GM23338 (cell line): Measurements from ENCODE around the gene MAP3K5. TPM values are rescaled to one million over a fixed set of nuclear protein-coding genes. Genes with fewer than 3 reads are reported as not detected.

ENCODE experiments used
- ATAC-seq: fragments of 200-7000 bp; cut with Tn5 transposase; 3 replicates; pipeline ENCODE4 v1.9.1; 2020
- DNase-seq: peaks from one replicate; pipeline ENCODE4 v3.0.0-alpha.2; 2015; ENCODE audit warnings: low spot score
- H2AFZ ChIP-seq: fragments of 200-600 bp; sonication (generic); 2 replicates; pipeline ENCODE4 v1.8.0; 2016; ENCODE audit warnings: antibody characterized with exemption, mild to moderate bottlenecking, moderate library complexity
- H3F3A ChIP-seq: fragments of 200-600 bp; sonication (generic); replicated peaks from 2 replicates; pipeline ENCODE4 v1.8.0; 2017; ENCODE audit warnings: antibody characterized with exemption, mixed run types, low read depth
- H3K27ac ChIP-seq: fragments of 200-600 bp; sonication (generic); 2 replicates; pipeline ENCODE4 v1.6.1; 2016; ENCODE audit warnings: low read depth
- H3K27me3 ChIP-seq: fragments of 200-600 bp; sonication (generic); 2 replicates; pipeline ENCODE4 v1.8.0; 2016; ENCODE audit warnings: mild to moderate bottlenecking, mixed run types, moderate library complexity; ENCODE audit not compliant: insufficient read depth
- H3K36me3 ChIP-seq: fragments of 200-600 bp; sonication (generic); 2 replicates; pipeline ENCODE4 v1.8.0; 2016; ENCODE audit warnings: mild to moderate bottlenecking; ENCODE audit not compliant: insufficient read depth
- H3K4me1 ChIP-seq: fragments of 200-600 bp; sonication (generic); 2 replicates; pipeline ENCODE4 v1.8.0; 2016; ENCODE audit warnings: mild to moderate bottlenecking, moderate library complexity; ENCODE audit not compliant: insufficient read depth
- H3K4me2 ChIP-seq: fragments of 200-600 bp; sonication (generic); 2 replicates; pipeline ENCODE4 v1.7.1; 2017; ENCODE audit warnings: mixed run types
- H3K4me3 ChIP-seq: fragments of 200-600 bp; sonication (generic); 2 replicates; pipeline ENCODE4 v1.6.1; 2016; ENCODE audit warnings: mixed run types
- H3K79me2 ChIP-seq: fragments of 200-600 bp; sonication (generic); replicated peaks from 2 replicates; pipeline ENCODE4 v1.8.0; 2017; ENCODE audit warnings: mild to moderate bottlenecking; ENCODE audit not compliant: insufficient read depth
- H3K9me2 ChIP-seq: fragments of 200-600 bp; sonication (generic); 2 replicates; pipeline ENCODE4 v1.8.0; 2017; ENCODE audit not compliant: insufficient read depth
- H4K20me1 ChIP-seq: fragments of 200-600 bp; sonication (generic); replicated peaks from 2 replicates; pipeline ENCODE4 v1.8.0; 2017; ENCODE audit warnings: mild to moderate bottlenecking; ENCODE audit not compliant: insufficient read depth
- H3K27ac Mint-ChIP-seq: 2 replicates; pipeline ENCODE4 v1.8.0; 2020; ENCODE audit warnings: inconsistent platforms, mild to moderate bottlenecking, moderate library complexity, mixed read lengths
- H3K27me3 Mint-ChIP-seq: 3 replicates; pipeline ENCODE4 v1.8.0; 2022; ENCODE audit warnings: low read depth, mild to moderate bottlenecking, moderate library complexity, mixed read lengths, inconsistent platforms; ENCODE audit not compliant: insufficient read depth, poor library complexity
- H3K36me3 Mint-ChIP-seq: 3 replicates; pipeline ENCODE4 v1.8.0; 2021; ENCODE audit warnings: low read depth, mild to moderate bottlenecking, inconsistent platforms, moderate library complexity, mixed read lengths
- H3K4me1 Mint-ChIP-seq: 3 replicates; pipeline ENCODE4 v1.8.0; 2020; ENCODE audit warnings: mild to moderate bottlenecking, inconsistent platforms, mixed read lengths
- H3K4me3 Mint-ChIP-seq: 3 replicates; pipeline ENCODE4 v1.8.0; 2021; ENCODE audit warnings: moderate library complexity, mild to moderate bottlenecking, inconsistent platforms, mixed read lengths
- H3K9me3 Mint-ChIP-seq: 3 replicates; pipeline ENCODE4 v1.8.0; 2020; ENCODE audit warnings: moderate library complexity, mild to moderate bottlenecking, inconsistent platforms, mixed read lengths
- CREB1 ChIP-seq: fragments of 250-450 bp; sonication (Bioruptor Pico); IDR thresholded peaks from 2 replicates; pipeline ENCODE4 v1.5.0; 2020; ENCODE audit warnings: low read depth, mild to moderate bottlenecking, moderate library complexity
- CTCF ChIP-seq, 2 experiments: fragments of 200-600 bp in 1 of 2; sonication (generic) in 1 of 2; conservative IDR thresholded peaks; 2 replicates each; pipeline versions ENCODE4 v1.5.1 to v1.6.1; 2016 to 2017; ENCODE audit warnings: antibody characterized with exemption in 2 of 2, low read depth in 2 of 2, mild to moderate bottlenecking in 2 of 2, moderate library complexity in 1 of 2
- EZH2 ChIP-seq: fragments of 200-600 bp; sonication (generic); IDR thresholded peaks from one replicate; pipeline ENCODE4 v1.8.0; 2017; ENCODE audit warnings: antibody characterized with exemption, mild to moderate bottlenecking, low read depth; ENCODE audit not compliant: unreplicated experiment
- EZH2phosphoT487 ChIP-seq: fragments of 200-600 bp; sonication (generic); IDR thresholded peaks from one replicate; pipeline ENCODE4 v1.8.1; 2018; ENCODE audit warnings: antibody characterized with exemption; ENCODE audit not compliant: unreplicated experiment
- JUNB ChIP-seq: IDR thresholded peaks from one replicate; pipeline ENCODE4 v1.6.1; 2016; ENCODE audit warnings: antibody characterized with exemption; ENCODE audit not compliant: unreplicated experiment
- NANOG ChIP-seq: IDR thresholded peaks from 2 replicates; pipeline ENCODE4 v1.6.1; 2016; ENCODE audit warnings: antibody characterized with exemption, borderline replicate concordance
- POLR2AphosphoS5 ChIP-seq: IDR thresholded peaks from 2 replicates; pipeline ENCODE4 v1.6.1; 2016; ENCODE audit warnings: antibody characterized with exemption, low read depth
- REST ChIP-seq: IDR thresholded peaks from one replicate; pipeline ENCODE4 v1.6.1; 2018; ENCODE audit warnings: antibody characterized with exemption; ENCODE audit not compliant: unreplicated experiment
- STAT1 ChIP-seq: IDR thresholded peaks from one replicate; pipeline ENCODE4 v1.6.1; 2016; ENCODE audit warnings: antibody characterized with exemption; ENCODE audit not compliant: unreplicated experiment
- ZNF114 ChIP-seq: fragments of 250-450 bp; sonication (Bioruptor Pico); IDR thresholded peaks from 2 replicates; pipeline ENCODE4 v1.5.0; 2020; ENCODE audit warnings: mild to moderate bottlenecking, moderate library complexity
- polyA plus RNA-seq: library from polyadenylated mRNA; unstranded; fragments of >200 nt; fragmentation: Nextera tagmentation; extraction: Ambion mirVana; gene quantifications from 2 replicates; pipeline ENCODE4 v1.2.1, GENCODE V29; 2016
- total RNA-seq: library from RNA; depleted of rRNA; stranded (reverse); fragments of >200 nt; shearing (Covaris generic); gene quantifications from 2 replicates; pipeline ENCODE4 v1.2.3, GENCODE V29; 2014

MAP3K5 gene
- total and polyA plus RNA-seq, 2 experiments from 2014 or later: 0.76 to 2.8 TPM

GRCh38 chr6:136683209-136683941 is 108.9 kb downstream of the MAP3K5 start:
- TF ChIP-seq EZH2: no peak

GRCh38 chr6:136682292-136682691 is 110.0 kb downstream of the MAP3K5 start:
- H3K4me1 Mint-ChIP-seq: no peaks in the 10 kb centered on the region
- no peak for ATAC-seq
- TF ChIP-seq POLR2AphosphoS5 (no peak), EZH2phosphoT487 (no peak), NANOG (no peak), JUNB (no peak), CREB1 (CRISPR knock-in tag) (no peak), ZNF114 (CRISPR knock-in tag) (no peak), EZH2 (no peak), STAT1 (no peak), REST (no peak), CTCF (conservative IDR thresholded peaks at IDR 0.05; ENCODE audit: low read depth in 2 of 2) (no peak)

More at GRCh38 chr6:136683209-136683941, 108.9 kb downstream of the MAP3K5 start:
- no peaks in the 10 kb centered on the region for H3K9me2 ChIP-seq
- H3K27me3 ChIP-seq: no peaks in the 10 kb centered on the region
- no peaks in the 10 kb centered on the region for H4K20me1 ChIP-seq
- Mint-ChIP-seq H3K27me3 (peaks cover 4% of the 10 kb centered on the region), H3K9me3 (peaks cover 5% of the 10 kb centered on the region; the same call in 1 of the 3 replicates), H3K27ac (no peak overlapping the region), H3K4me1 (no peaks in the 10 kb centered on the region), H3K4me3 (no peak overlapping the region), H3K36me3 (peaks cover 3% of the 10 kb centered on the region; the same call in 1 of the 3 replicates)
- H3K27ac ChIP-seq: no peak overlapping the region
- H3F3A ChIP-seq: no peaks in the 10 kb centered on the region
- ATAC-seq (no peak), DNase-seq (no peak)
- no peak overlapping the region for H3K4me3 ChIP-seq
- no peaks in the 10 kb centered on the region for H3K79me2 ChIP-seq
- no peak overlapping the region for H2AFZ ChIP-seq
- peaks cover 5% of the 10 kb centered on the region; the same call in 1 of the 2 replicates for H3K4me1 ChIP-seq
- H3K4me2 ChIP-seq: no peak overlapping the region
- no peaks in the 10 kb centered on the region for H3K36me3 ChIP-seq

More at GRCh38 chr6:136682292-136682691, 110.0 kb downstream of the MAP3K5 start:
- Histone ChIP-seq H3K4me2 (no peak overlapping the region), H3K4me1 (peaks cover 5% of the 10 kb centered on the region; the same call in 1 of the 2 replicates), H3K4me3 (no peak overlapping the region), H2AFZ (no peak overlapping the region), H3K9me2 (no peaks in the 10 kb centered on the region), H3K27me3 (no peaks in the 10 kb centered on the region), H3K36me3 (no peaks in the 10 kb centered on the region), H3F3A (no peaks in the 10 kb centered on the region), H4K20me1 (no peaks in the 10 kb centered on the region), H3K79me2 (no peaks in the 10 kb centered on the region), H3K27ac (no peak overlapping the region)
- peaks cover 4% of the 10 kb centered on the region for H3K27me3 Mint-ChIP-seq
- H3K36me3 Mint-ChIP-seq: no peaks in the 10 kb centered on the region; the same call in 2 of the 3 replicates
- DNase-seq: no peak
- H3K9me3 Mint-ChIP-seq: 0 out of 3 replicates have a peak, but pooled peaks cover under 1% of the 10 kb centered on the region
- H3K4me3 Mint-ChIP-seq: no peak overlapping the region
- H3K27ac Mint-ChIP-seq: no peak overlapping the region
